Fibroblast of peridontal ligament (primary cell): ENCODE data around the gene BRI3.
A peak's percentile ranks its signal among the peaks of the same experiment; 100 is the strongest.

ENCODE experiments used
- DNase-seq: peaks from one replicate; pipeline ENCODE4 v3.0.0-alpha.2; 2010; ENCODE audit errors: extremely low read depth

The BRI3 gene

GRCh38 chr7:98252425-98253054 lies 28.9 kb upstream of the BRI3 start:
- DNase-seq: peak; percentile 14

GRCh38 chr7:98254516-98254915 lies 27.0 kb upstream of the BRI3 start:
- DNase-seq: no peak

DNA sequence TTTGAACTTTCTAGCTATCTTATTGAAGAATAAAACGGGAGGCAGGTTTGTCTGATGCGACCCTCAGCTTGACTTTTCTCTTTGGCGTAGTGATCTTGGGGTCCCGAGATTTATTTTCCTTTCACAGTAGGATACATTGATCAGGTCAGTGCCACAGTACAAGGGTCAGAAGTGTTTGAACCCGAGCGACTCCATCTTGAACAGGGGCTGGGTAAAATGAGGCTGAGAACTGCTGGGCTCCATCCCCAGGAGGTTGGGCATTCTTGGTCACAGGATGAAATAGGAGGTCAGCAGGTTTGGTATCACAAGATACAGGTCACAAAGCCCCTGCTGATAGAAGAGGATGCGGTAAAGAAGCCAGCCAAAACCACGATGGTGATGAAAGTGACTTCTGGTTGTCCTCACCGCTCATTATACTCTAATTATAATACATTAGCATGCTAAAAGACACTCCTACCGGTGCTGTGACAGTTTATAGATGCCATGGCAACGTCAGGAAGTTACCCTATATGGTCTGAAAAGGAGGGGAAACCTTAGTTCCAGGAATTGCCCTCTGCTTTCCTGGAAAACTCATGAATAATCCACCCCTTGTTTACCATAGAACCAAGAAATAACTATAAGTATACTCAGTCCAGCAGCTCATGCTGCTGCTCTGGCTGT lies 26.4 kb upstream of the BRI3 start:
- DNase-seq: no peak

- no peak for DNase-seq
These were observed 25.1 kb upstream of the BRI3 start for GRCh38 chr7:98256431-98256830.

- DNase-seq: no peak
These were observed 23.8 kb upstream of the BRI3 start for GRCh38 chr7:98257701-98258100.

DNA sequence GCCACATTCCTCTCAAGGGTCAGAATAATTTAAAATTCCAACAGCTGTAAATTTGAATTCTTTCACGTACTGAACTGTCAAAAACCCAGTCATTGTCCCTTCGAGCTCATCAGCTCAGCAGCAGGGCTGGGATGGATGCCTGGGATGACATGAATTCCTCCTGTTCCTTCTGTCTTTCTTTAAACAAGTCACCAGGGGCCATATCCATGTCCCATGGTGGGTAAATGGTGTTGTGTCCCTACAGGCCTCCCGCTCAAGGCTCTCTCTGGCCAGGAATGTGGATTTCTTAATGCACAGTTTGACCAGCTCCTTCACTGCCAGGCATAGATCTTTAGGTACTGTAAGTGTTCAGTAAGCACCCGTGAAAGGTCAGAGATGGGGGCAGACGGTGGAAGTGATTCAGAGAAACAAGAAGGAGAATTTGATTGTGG lies 15.6 kb upstream of the BRI3 start:
- DNase-seq: no peak

GRCh38 chr7:98266840-98267239 lies 14.6 kb upstream of the BRI3 start:
- peak; percentile 53 for DNase-seq

GRCh38 chr7:98267303-98267702 lies 14.2 kb upstream of the BRI3 start:
- DNase-seq: no peak

DNA sequence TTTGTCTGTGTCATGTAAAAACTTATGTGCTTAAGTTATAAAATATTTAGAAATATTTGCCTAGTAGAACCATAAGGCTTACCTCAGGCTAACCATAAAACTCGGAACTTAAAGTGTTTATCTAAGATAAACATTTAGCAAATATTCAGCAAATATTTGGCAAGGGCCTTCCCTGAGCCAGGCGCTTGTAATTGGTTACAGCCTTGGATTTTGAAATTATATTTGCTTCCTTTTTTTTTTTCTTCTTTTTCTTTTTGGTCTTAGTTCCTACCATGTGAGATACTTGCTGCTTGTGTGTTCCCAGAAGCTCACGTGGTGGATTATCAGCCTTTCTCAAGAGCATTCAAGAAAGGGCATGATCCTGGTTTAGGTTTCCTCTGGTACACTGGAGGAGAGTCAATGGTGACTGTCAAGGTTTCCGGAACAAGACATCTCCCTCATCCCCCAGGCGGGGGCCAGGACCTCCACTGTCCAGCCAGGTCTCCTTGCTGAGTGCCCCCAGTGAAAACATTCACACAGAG lies 5.2 kb upstream of the BRI3 start:
- peak; percentile 70 for DNase-seq

DNA sequence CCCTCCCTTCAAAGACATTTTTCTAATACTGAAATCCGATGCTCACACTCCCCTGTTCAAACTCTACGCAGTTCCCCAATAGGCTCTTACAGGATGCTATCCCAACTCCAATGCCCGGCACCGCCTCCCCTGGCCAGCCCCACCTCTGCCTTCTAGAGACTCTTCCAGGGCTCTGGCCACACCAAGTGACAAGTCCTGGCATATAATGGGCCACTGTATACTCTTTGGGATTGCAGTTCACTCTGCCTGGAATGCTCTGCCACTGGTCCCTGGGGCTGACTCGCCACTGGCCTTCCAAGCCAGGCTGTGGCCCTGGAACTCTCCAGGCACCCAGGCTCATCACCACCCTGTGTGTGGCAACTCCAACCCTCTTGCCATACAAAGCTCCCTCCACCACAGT lies 3.1 kb upstream of the BRI3 start:
- DNase-seq: no peak

GRCh38 chr7:98278936-98279335 lies 2.5 kb upstream of the BRI3 start:
- no peak for DNase-seq

DNA sequence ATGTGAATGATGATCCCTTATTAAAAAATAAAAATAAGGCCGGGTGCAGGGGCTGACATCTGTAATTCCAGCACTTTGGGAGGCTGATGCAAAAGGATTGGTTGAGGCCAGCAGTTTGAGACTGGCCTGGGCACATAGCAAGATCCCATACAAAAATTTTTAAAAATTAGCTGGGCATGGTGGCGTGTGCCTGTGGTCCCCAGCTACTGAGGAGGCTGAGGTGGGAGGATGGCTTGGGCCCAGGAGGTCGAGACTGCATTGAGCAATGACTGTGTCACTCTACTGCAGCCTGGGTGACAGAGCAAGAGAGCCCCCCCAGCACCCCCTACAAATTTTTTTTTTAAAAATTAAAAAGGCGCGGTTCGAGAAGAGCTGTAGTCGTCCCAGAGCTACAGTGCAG lies 1.2 kb upstream of the BRI3 start:
- DNase-seq: no peak

GRCh38 chr7:98281757-98282606 lies 496 bp downstream of the BRI3 start:
- DNase-seq: no peak

GRCh38 chr7:98282703-98283102 lies 1.2 kb downstream of the BRI3 start:
- DNase-seq: peak; percentile 29

GRCh38 chr7:98283127-98283886 lies 1.8 kb downstream of the BRI3 start:
- peak; percentile 70 for DNase-seq

DNA sequence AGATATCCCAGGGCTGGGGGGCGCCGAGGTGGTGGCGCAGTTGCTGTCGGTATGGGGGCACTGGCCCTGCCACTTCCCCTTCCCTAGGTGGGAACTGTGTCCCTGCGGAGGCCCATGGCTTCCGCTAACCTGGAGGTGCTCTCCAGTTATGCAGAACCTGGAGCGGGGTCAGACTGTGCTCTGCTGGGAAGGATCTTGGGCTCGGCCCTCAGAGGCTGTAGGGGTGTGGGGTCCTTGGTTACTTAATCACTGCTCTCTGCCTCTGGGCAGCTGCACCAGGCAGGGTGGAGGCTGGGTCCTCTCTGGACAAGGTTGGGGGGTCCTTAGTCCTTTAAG lies 2.4 kb downstream of the BRI3 start:
- DNase-seq: no peak

DNA sequence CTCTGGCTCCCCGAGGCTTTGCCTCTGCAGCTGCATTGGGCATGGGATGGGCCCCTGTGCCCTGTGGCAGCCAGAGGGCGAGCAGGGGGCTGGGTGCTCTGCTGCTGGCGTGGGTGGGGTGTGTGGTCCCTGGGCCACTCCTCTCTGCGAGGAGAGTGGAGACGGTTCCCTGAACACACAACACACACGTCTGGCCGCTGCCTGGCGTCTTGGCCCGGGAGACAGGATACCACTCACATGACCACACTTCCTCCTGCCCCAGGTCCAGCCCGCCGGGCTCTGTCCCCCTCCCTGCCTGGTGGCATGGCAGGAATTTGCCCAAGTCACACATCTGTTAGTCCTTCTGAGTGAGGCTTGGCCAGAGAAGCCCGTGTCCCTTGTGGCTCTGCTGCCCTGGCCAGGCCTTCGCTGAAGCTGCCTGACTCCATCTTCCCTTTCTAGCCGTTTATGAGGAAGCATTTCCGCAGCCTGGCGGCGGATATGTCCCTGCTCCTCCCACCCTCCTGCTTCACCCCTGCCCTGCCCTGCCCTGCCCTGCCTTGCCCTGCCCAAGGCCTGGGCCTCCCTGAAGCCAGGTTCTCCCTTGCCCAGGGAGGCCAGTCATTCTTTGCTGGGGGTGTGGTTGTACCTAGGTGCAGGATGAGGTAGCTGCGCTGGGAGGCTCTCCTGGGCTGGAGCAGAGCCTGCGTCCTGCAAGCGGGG lies 3.0 kb downstream of the BRI3 start:
- DNase-seq: peak; percentile 62

- DNase-seq: no peak
These were observed 3.9 kb downstream of the BRI3 start for GRCh38 chr7:98285157-98286092.

GRCh38 chr7:98286093-98286539 lies 4.6 kb downstream of the BRI3 start:
- DNase-seq: peak; percentile 45
